Endodermal cell (in vitro differentiated cells): ENCODE measurements around the gene AFTPH. TPM values are rescaled to one million over a fixed set of nuclear protein-coding genes. Genes with fewer than 3 reads are reported as not detected.
"Not testable (repeated sequence)": the region's sequence is repeated elsewhere in the genome, so short reads cannot be mapped to it uniquely, and the experiment has no call there.

Experiments used
- DNase-seq: peaks from one replicate; pipeline ENCODE4 v3.0.0-alpha.2; 2017
- H3K27ac ChIP-seq: 2 replicates; pipeline ENCODE4 v1.5.1; 2013; ENCODE audit warnings: mild to moderate bottlenecking, low read depth, low read length, moderate library complexity
- H3K27me3 ChIP-seq: 2 replicates; pipeline ENCODE4 v1.6.1; 2013; ENCODE audit warnings: mild to moderate bottlenecking, low read length, moderate library complexity; ENCODE audit not compliant: insufficient read depth, control insufficient read depth, poor library complexity, severe bottlenecking
- H3K36me3 ChIP-seq: 2 replicates; pipeline ENCODE4 v1.7.0; 2013; ENCODE audit warnings: mild to moderate bottlenecking, low read length, moderate library complexity; ENCODE audit not compliant: control insufficient read depth, insufficient read depth
- H3K4me1 ChIP-seq: one replicate; pipeline ENCODE4 v1.7.0; 2013; ENCODE audit warnings: low read length; ENCODE audit not compliant: control insufficient read depth, insufficient read depth
- H3K4me3 ChIP-seq: 2 replicates; pipeline ENCODE4 v1.5.1; 2013; ENCODE audit warnings: mild to moderate bottlenecking, low read length, moderate library complexity
- H3K9ac ChIP-seq: 2 replicates; pipeline ENCODE4 v1.6.1; 2013; ENCODE audit warnings: mild to moderate bottlenecking, low read length, moderate library complexity; ENCODE audit not compliant: poor library complexity, severe bottlenecking; ENCODE audit errors: extremely low read depth
- H3K9me3 ChIP-seq: 2 replicates; pipeline ENCODE4 v1.6.1; 2013; ENCODE audit warnings: mild to moderate bottlenecking, low read length, moderate library complexity; ENCODE audit not compliant: control insufficient read depth
- H3K27ac Mint-ChIP-seq: 2 replicates; pipeline ENCODE4 v1.8.0; 2020; ENCODE audit warnings: mixed read lengths
- H3K27me3 Mint-ChIP-seq: 2 replicates; pipeline ENCODE4 v1.8.0; 2021; ENCODE audit warnings: mild to moderate bottlenecking, mixed read lengths; ENCODE audit not compliant: insufficient read depth
- H3K36me3 Mint-ChIP-seq: 2 replicates; pipeline ENCODE4 v1.8.0; 2020; ENCODE audit warnings: low read depth, mixed read lengths
- H3K4me1 Mint-ChIP-seq: 2 replicates; pipeline ENCODE4 v1.8.0; 2020; ENCODE audit warnings: mixed read lengths
- H3K4me3 Mint-ChIP-seq: 2 replicates; pipeline ENCODE4 v1.8.0; 2020; ENCODE audit warnings: mild to moderate bottlenecking, moderate library complexity, mixed read lengths
- H3K9me3 Mint-ChIP-seq: 2 replicates; pipeline ENCODE4 v1.8.0; 2020; ENCODE audit warnings: mild to moderate bottlenecking, mixed read lengths
- WGBS, 2 experiments: methylation state at CpG; one replicate each; pipeline versions ENCODE4 v1.1.5 to v1.1.7; 2013; ENCODE audit warnings: missing lambda C conversion rate in 2 of 2, mixed read lengths in 1 of 2; ENCODE audit not compliant: insufficient coverage in 1 of 2, insufficient read length in 1 of 2; 5-methylcytosine and 5-hydroxymethylcytosine counted together
- total RNA-seq, 2 donors: library from RNA; stranded (reverse); fragmentation: NEBNext Ultra II Directional in 1 of 2; extraction: Animal tissue kit (Norgen Biotek cat#: 25700) in 1 of 2; gene quantifications; 2 replicates in 1 of 2; 3 replicates in 1 of 2; pipeline ENCODE4 v1.2.1, GENCODE V29; 2021
- TF ChIP-seq, protein P1 (sequence below): fragments of 200-600 bp; sonication (generic); conservative IDR thresholded peaks from 2 replicates; pipeline ENCODE4 v1.5.0; 2021; ENCODE audit warnings: antibody characterized with exemption, mild to moderate bottlenecking

Gene AFTPH
- total RNA-seq, 2 donors from 2014 or later = 13.7 to 21.5 TPM

DNA sequence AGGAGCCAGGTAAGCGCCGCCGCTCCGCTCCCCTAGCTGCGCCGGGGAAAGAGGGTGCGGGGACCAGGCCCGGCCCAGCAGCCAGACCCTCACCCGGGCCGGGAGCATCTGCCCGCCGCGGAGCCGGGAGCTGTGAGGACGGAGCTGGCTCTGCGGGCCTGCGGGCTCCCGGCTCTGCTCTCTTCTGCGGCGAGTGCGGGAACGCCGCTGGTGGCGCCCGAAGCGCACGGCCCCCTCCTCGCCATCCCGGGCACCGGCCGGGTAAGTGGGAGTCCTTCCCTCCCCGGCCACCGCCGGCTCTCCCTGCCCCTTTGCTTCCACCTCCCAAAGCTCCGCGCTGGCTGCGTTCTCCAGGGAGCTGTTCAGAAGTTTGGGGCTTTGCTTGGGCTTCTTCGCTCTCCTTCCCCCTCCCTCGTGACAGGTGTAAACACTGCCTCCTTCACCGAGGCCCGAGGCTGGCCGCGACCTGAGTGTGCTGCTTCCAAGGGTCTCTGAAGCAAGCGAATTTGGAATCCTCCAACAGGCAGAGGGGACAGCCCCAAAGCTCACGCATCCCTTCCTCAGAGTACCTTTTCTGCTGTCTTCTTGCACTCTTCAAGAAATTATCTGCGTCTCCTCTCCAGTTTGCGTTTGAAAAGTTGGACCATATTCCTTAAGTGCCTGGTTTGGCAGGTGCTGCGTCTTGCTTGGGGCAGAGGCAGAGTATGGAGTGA lies 632 bp downstream of the AFTPH start:
- no peaks in the 10 kb centered on the region for H3K4me1 ChIP-seq
- peaks cover 17% of the 10 kb centered on the region for H3K4me1 Mint-ChIP-seq
- no peaks in the 10 kb centered on the region for H3K27me3 ChIP-seq
- peak overlapping the region; percentile 92 for H3K4me3 Mint-ChIP-seq
- H3K9ac ChIP-seq = peak overlapping the region; percentile 62
- H3K4me3 ChIP-seq = peak overlapping the region; percentile 91
- TF ChIP-seq, protein P1, sequence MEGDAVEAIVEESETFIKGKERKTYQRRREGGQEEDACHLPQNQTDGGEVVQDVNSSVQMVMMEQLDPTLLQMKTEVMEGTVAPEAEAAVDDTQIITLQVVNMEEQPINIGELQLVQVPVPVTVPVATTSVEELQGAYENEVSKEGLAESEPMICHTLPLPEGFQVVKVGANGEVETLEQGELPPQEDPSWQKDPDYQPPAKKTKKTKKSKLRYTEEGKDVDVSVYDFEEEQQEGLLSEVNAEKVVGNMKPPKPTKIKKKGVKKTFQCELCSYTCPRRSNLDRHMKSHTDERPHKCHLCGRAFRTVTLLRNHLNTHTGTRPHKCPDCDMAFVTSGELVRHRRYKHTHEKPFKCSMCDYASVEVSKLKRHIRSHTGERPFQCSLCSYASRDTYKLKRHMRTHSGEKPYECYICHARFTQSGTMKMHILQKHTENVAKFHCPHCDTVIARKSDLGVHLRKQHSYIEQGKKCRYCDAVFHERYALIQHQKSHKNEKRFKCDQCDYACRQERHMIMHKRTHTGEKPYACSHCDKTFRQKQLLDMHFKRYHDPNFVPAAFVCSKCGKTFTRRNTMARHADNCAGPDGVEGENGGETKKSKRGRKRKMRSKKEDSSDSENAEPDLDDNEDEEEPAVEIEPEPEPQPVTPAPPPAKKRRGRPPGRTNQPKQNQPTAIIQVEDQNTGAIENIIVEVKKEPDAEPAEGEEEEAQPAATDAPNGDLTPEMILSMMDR = no peak
- H3K27ac ChIP-seq = peak overlapping the region; percentile 51
- peak overlapping the region; percentile 94 for H3K27ac Mint-ChIP-seq
- no peaks in the 10 kb centered on the region for H3K36me3 Mint-ChIP-seq
- H3K9me3 Mint-ChIP-seq = no peaks in the 10 kb centered on the region
- WGBS, 2 experiments = 0% methylated on average over 12 to 48 of the region's 48 CpGs
- H3K9me3 ChIP-seq = no peaks in the 10 kb centered on the region
- DNase-seq = peak; percentile 84
- peaks cover 2% of the 10 kb centered on the region for H3K27me3 Mint-ChIP-seq
- no peaks in the 10 kb centered on the region for H3K36me3 ChIP-seq

DNA sequence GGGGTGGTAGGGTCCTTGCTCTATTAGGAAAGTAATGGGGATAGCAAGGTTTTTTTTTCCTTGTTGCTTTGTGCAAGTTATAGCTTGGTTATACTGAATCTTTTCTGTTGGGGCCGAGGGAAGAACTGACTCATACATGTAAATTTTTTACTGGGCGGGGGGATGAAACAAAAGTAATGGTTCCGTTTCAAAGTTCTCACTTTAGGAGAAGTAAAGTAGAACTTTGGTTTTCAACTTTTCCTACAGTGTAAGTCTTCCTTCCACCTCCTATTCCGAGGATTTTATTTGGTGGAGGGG lies 1.1 kb downstream of the AFTPH start:
- Histone ChIP-seq H3K27ac (no peak overlapping the region), H3K9me3 (no peaks in the 10 kb centered on the region), H3K4me1 (no peaks in the 10 kb centered on the region), H3K9ac (peak overlapping the region; percentile 62), H3K27me3 (no peaks in the 10 kb centered on the region), H3K36me3 (no peaks in the 10 kb centered on the region), H3K4me3 (peak overlapping the region; percentile 91)
- Mint-ChIP-seq H3K4me1 (peaks cover 17% of the 10 kb centered on the region), H3K4me3 (peak overlapping the region; percentile 92), H3K27ac (peak overlapping the region; percentile 93), H3K27me3 (no peaks in the 10 kb centered on the region), H3K9me3 (no peaks in the 10 kb centered on the region), H3K36me3 (no peaks in the 10 kb centered on the region)
- WGBS, 2 experiments = 2% methylated on average over 4 of the region's 4 CpGs; no CpG with 5 or more reads in 1 of the 2 experiments
- DNase-seq = no peak
- TF ChIP-seq, protein P1 = no peak

DNA sequence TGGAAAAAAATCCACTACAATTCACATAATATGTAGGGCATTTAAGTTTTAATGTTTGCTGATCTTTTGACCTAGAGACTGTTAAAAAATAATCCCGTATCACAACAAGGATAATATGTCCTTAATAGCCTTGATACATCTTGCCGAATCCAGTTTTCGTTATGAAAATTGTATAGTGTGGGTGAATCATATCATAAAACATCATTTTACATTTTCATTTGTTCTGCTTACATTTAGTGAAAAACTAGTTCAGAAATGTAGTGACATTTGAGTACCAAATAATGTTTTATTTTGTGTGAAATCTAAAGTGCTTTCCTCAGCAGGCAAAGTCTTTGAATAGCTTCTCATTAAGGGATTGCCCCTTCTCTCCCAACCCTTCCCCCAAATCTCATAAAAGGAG lies 1.9 kb downstream of the AFTPH start:
- Histone ChIP-seq H3K9me3 (no peaks in the 10 kb centered on the region), H3K27ac (no peak overlapping the region), H3K4me1 (no peaks in the 10 kb centered on the region), H3K27me3 (no peaks in the 10 kb centered on the region), H3K9ac (no peak overlapping the region), H3K36me3 (no peaks in the 10 kb centered on the region), H3K4me3 (peak overlapping the region; percentile 91)
- Mint-ChIP-seq H3K27me3 (no peaks in the 10 kb centered on the region), H3K27ac (no peak overlapping the region), H3K4me3 (peak overlapping the region; percentile 92), H3K9me3 (no peaks in the 10 kb centered on the region), H3K36me3 (no peaks in the 10 kb centered on the region), H3K4me1 (peaks cover 17% of the 10 kb centered on the region)
- TF ChIP-seq, protein P1 = no peak
- no peak for DNase-seq
- WGBS, 2 experiments = 100% methylated on average over 1 of the region's 3 CpGs; no CpG with 5 or more reads in 1 of the 2 experiments

DNA sequence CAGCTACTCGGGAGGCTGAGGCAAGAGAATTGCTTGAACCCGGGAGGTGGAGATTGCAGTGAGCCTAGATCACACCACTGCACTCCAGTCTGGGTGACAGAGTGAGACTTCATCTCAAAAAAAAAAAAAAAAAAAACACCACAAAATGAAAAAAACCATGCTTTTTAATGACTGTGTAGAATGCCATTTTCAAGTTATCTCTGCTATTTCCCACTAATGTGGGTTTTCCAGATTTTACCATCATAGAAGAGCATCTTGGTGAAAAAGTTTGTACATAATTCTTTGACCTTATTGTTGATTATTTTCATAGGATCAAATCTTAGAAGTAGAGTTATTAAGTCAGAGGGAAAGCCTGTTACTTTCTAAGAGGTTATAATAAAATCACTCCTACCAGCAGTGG lies 6.8 kb downstream of the AFTPH start:
- not testable (repeated sequence) for H3K4me3 Mint-ChIP-seq, H3K36me3 ChIP-seq, H3K9me3 ChIP-seq, H3K4me3 ChIP-seq, H3K27ac ChIP-seq, H3K27me3 ChIP-seq, H3K4me1 ChIP-seq, H3K36me3 Mint-ChIP-seq, H3K9me3 Mint-ChIP-seq, H3K9ac ChIP-seq, DNase-seq, H3K4me1 Mint-ChIP-seq, H3K27me3 Mint-ChIP-seq, H3K27ac Mint-ChIP-seq
- WGBS, 2 experiments = 95 to 100% methylated on average over 1 to 2 of the region's 2 CpGs
